Smooth muscle cell (in vitro differentiated cells): ENCODE results near the gene BICDL2. TPM values are rescaled to one million over a fixed set of nuclear protein-coding genes. Genes with fewer than 3 reads are reported as not detected.

Experiments
- DNase-seq: peaks from one replicate; lab custom pipeline; 2025; ENCODE audit not compliant: unreplicated experiment; lab: John Stamatoyannopoulos, UW
- H2AFZ ChIP-seq: fragments of 200-600 bp; sonication (generic); 2 replicates; pipeline ENCODE4 v1.6.0; 2016; ENCODE audit warnings: antibody characterized with exemption, low read depth, mild to moderate bottlenecking
- H3F3A ChIP-seq: fragments of 200-600 bp; sonication (generic); 2 replicates; pipeline ENCODE4 v1.6.0; 2017; ENCODE audit warnings: antibody characterized with exemption, low read depth
- H3K27ac ChIP-seq: fragments of 200-600 bp; sonication (generic); 2 replicates; pipeline ENCODE4 v1.5.1; 2016; ENCODE audit warnings: low read depth, mild to moderate bottlenecking
- H3K27me3 ChIP-seq: fragments of 200-600 bp; sonication (generic); 2 replicates; pipeline ENCODE4 v1.6.1; 2016; ENCODE audit warnings: low read depth, mild to moderate bottlenecking
- H3K36me3 ChIP-seq: fragments of 200-600 bp; sonication (generic); 2 replicates; pipeline ENCODE4 v1.5.1; 2016; ENCODE audit warnings: low read depth
- H3K4me1 ChIP-seq: fragments of 200-600 bp; sonication (generic); 2 replicates; pipeline ENCODE4 v1.5.1; 2016; ENCODE audit warnings: low read depth
- H3K4me2 ChIP-seq: fragments of 200-600 bp; sonication (generic); 2 replicates; pipeline ENCODE4 v1.6.0; 2016; ENCODE audit warnings: mild to moderate bottlenecking
- H3K4me3 ChIP-seq: fragments of 200-600 bp; sonication (generic); 2 replicates; pipeline ENCODE4 v1.5.1; 2016; ENCODE audit warnings: mild to moderate bottlenecking
- H3K79me2 ChIP-seq: fragments of 200-600 bp; sonication (generic); 2 replicates; pipeline ENCODE4 v1.6.0; 2016; ENCODE audit warnings: low read depth, mild to moderate bottlenecking
- H3K9ac ChIP-seq: fragments of 200-600 bp; sonication (generic); 2 replicates; pipeline ENCODE4 v1.6.0; 2016; ENCODE audit warnings: low read depth
- H3K9me3 ChIP-seq: fragments of 200-600 bp; sonication (generic); replicated peaks from 2 replicates; pipeline ENCODE4 v1.5.1; 2016; ENCODE audit warnings: low read depth
- H4K20me1 ChIP-seq: fragments of 200-600 bp; sonication (generic); 2 replicates; pipeline ENCODE4 v1.6.0; 2016; ENCODE audit warnings: low read depth
- WGBS: methylation state at CpG from one replicate; pipeline ENCODE4 v1.1.7; 2016; ENCODE audit warnings: low lambda C conversion rate; 5-methylcytosine and 5-hydroxymethylcytosine counted together
- polyA plus RNA-seq: library from polyadenylated mRNA; unstranded; fragments of >200 nt; fragmentation: Nextera tagmentation; extraction: Ambion mirVana; gene quantifications from 2 replicates; pipeline ENCODE4 v1.2.1, GENCODE V29; 2016
- total RNA-seq: library from RNA; depleted of rRNA; stranded (reverse); fragments of >200 nt; gene quantifications from 2 replicates; pipeline ENCODE4 v1.2.3, GENCODE V29; 2014
- TF ChIP-seq, protein P1 (sequence below): fragments of 200-600 bp; sonication (generic); IDR thresholded peaks from 2 replicates; pipeline ENCODE4 v1.5.1; 2017; ENCODE audit warnings: borderline replicate concordance, mild to moderate bottlenecking, antibody characterized with exemption; ENCODE audit not compliant: insufficient read depth, poor library complexity, severe bottlenecking

Gene BICDL2
- total and polyA plus RNA-seq, 2 experiments from 2014 or later, result 0.86 to 1.5 TPM

DNA sequence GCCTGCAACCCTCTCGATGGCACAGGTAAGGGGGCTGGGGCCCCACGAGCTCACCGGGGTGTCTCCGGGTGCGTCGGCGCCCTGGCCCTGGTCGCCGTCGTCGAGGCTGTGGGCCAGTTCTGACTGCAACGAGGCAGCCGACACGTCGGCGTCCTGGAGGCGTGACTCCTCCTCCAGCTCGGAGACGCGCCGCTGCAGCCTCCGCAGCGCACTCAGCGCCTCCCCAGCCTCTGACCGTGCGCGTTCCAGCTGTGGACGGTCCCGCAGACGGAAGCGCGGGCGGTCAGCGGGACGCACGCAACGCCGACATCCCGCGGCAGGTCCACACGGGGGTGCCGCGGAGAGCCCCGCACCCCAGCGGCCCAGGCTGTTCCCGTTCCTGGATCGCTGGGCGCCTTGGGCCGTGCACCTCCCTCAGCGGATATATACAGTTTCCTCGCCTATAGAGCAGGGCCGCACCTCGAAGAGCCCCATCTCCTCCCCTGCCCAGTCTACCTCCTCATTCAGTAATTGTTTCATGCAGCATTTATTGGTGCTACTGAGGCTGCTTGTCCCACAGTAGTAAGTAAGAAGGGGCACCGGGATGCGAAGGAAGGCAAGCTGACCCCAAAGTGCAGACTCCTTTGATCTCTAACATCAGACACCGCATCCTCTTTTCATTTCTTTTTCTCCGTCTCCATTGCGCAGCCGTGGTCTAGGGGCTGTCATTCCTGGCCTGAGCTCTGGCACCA lies 7.1 kb downstream of the BICDL2 start:
- Histone ChIP-seq H3K9ac (no peak overlapping the region), H3K4me2 (no peak overlapping the region), H3K27me3 (peaks cover 33% of the 10 kb centered on the region), H3K27ac (no peak overlapping the region), H2AFZ (no peak overlapping the region), H3K4me1 (peaks cover 8% of the 10 kb centered on the region), H3K36me3 (no peaks in the 10 kb centered on the region), H3K79me2 (no peaks in the 10 kb centered on the region), H3K4me3 (no peak overlapping the region), H4K20me1 (peaks cover 58% of the 10 kb centered on the region), H3F3A (no peaks in the 10 kb centered on the region), H3K9me3 (no peaks in the 10 kb centered on the region)
- WGBS, result 86% methylated on average over 44 of the region's 59 CpGs
- no peak for DNase-seq
- TF ChIP-seq, protein P1, sequence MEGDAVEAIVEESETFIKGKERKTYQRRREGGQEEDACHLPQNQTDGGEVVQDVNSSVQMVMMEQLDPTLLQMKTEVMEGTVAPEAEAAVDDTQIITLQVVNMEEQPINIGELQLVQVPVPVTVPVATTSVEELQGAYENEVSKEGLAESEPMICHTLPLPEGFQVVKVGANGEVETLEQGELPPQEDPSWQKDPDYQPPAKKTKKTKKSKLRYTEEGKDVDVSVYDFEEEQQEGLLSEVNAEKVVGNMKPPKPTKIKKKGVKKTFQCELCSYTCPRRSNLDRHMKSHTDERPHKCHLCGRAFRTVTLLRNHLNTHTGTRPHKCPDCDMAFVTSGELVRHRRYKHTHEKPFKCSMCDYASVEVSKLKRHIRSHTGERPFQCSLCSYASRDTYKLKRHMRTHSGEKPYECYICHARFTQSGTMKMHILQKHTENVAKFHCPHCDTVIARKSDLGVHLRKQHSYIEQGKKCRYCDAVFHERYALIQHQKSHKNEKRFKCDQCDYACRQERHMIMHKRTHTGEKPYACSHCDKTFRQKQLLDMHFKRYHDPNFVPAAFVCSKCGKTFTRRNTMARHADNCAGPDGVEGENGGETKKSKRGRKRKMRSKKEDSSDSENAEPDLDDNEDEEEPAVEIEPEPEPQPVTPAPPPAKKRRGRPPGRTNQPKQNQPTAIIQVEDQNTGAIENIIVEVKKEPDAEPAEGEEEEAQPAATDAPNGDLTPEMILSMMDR, result no peak

DNA sequence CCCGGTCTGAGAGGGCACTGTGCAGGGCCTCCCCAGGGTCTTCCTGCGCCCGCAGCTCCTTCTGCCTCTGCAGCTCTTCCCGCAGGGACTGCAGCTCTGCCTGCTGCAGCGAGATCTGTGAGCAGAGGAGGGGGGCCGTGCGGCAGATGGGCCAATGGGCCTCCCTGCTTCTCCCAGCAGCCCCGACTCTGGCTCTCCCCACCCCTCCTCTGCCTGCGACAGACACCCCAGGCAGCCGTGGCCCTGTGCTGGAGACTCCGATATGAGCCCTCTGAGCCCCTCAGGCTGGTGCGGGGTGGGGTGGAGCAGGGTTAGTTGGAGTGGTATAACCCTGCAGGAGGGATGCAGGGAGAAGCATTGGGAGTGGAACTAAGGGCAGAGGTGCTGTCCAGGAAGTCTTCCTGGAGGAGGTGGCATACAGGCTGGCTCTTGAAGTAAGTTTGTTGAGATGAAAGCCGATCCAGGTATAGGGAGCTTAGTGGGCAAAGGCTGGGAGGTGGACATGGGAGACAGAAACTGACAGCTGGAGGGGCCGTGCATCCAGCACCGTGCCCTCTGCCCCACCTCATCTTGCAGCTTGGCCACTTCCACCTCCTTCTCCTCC lies 7.9 kb downstream of the BICDL2 start:
- no peak for DNase-seq
- no peak overlapping the region for H3K9ac ChIP-seq
- H2AFZ ChIP-seq, result no peak overlapping the region
- H3K4me2 ChIP-seq, result no peak overlapping the region
- TF ChIP-seq, protein P1, result no peak
- no peaks in the 10 kb centered on the region for H3K36me3 ChIP-seq
- peaks cover 66% of the 10 kb centered on the region for H4K20me1 ChIP-seq
- peaks cover 25% of the 10 kb centered on the region for H3K27me3 ChIP-seq
- no peak overlapping the region for H3K4me3 ChIP-seq
- H3K4me1 ChIP-seq, result peaks cover 8% of the 10 kb centered on the region
- H3K79me2 ChIP-seq, result no peaks in the 10 kb centered on the region
- 87% methylated on average over 14 of the region's 15 CpGs for WGBS
- H3F3A ChIP-seq, result no peaks in the 10 kb centered on the region
- no peaks in the 10 kb centered on the region for H3K9me3 ChIP-seq
- no peak overlapping the region for H3K27ac ChIP-seq

DNA sequence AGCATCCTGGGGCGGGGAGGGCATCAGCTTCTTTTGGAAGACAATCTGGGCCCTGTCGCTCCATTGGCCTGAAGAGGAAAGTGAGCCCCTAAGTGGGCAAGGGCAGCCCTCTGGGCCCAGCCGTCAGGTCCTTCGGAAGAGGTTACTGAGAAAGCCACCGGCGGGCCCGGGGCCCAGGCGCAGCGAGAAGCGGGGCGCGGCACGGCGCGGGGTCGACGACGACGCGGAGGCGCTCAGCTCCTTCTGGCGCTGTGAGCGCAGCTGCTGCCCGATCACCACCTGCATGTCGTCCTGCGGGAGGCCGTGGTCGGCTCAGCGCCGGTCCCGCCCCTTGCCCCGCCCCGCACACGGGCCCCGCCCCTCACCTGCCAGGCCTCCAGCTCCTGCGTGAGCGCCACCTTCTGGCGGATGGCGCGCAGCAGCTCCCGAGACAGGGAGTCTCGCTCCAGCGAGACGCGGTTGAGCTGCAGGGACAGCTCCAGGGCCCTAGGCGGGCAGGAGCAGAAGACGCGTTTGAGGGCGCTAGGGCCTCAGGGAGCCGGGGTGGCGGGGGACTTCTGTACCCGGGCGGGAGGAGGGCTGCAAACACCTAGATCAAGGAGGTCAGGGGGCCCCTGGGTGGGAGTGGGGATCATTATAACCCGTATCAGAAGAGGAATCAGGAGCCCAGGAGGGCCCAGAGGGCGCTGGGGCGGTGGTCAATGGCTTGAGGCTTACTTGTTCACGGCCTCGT lies 8.6 kb downstream of the BICDL2 start:
- peak; percentile 43 for DNase-seq
- WGBS, result 13% methylated on average over 46 of the region's 58 CpGs

More for the DNA sequence above, 8.6 kb downstream of the BICDL2 start:
- Histone ChIP-seq H3K27ac (no peak overlapping the region), H3K4me1 (peaks cover 9% of the 10 kb centered on the region), H3K4me2 (peak overlapping the region; percentile 67), H3K36me3 (no peaks in the 10 kb centered on the region), H3F3A (no peaks in the 10 kb centered on the region), H4K20me1 (peaks cover 71% of the 10 kb centered on the region), H3K27me3 (peaks cover 18% of the 10 kb centered on the region), H3K9me3 (no peaks in the 10 kb centered on the region), H3K79me2 (no peaks in the 10 kb centered on the region), H3K4me3 (no peak overlapping the region), H3K9ac (no peak overlapping the region), H2AFZ (no peak overlapping the region)
- TF ChIP-seq, protein P1, result peak; percentile 77
